Heart left ventricle (tissue), 16 donors: ENCODE results near the gene INO80. TPM values are rescaled to one million over a fixed set of nuclear protein-coding genes. Genes with fewer than 3 reads are reported as not detected.

Source experiments
- ATAC-seq, 4 donors: fragments of 200-7000 bp; cut with Tn5 transposase; one replicate each; pipeline ENCODE4 v1.9.1; 2020 to 2022; ENCODE audit warnings: moderate library complexity in 4 of 4, mild to moderate bottlenecking in 3 of 4, moderate number of reproducible peaks in 1 of 4
- DNase-seq, 5 donors: peaks; one replicate each; pipeline ENCODE4 v3.0.0-alpha.2; 2020
- H3K27ac ChIP-seq, 12 donors: fragments of 200-600 bp; sonication (generic) in 4 of 12; one replicate each; pipeline versions ENCODE4 v1.5.0 to v1.8.0; 2016 to 2022; ENCODE audit warnings: mild to moderate bottlenecking in 2 of 12
- H3K27me3 ChIP-seq, 9 donors: fragments of 200-600 bp; sonication (generic) in 2 of 9; one replicate each; pipeline versions ENCODE4 v1.5.1 to v1.8.0; 2016 to 2022; ENCODE audit warnings: mild to moderate bottlenecking in 3 of 9
- H3K36me3 ChIP-seq, 9 donors: fragments of 200-600 bp; sonication (generic) in 2 of 9; one replicate each; pipeline versions ENCODE4 v1.5.0 to v1.8.0; 2018 to 2022; ENCODE audit warnings: mild to moderate bottlenecking in 2 of 9
- H3K4me1 ChIP-seq, 12 donors: fragments of 200-600 bp; sonication (generic) in 4 of 12; one replicate each; pipeline versions ENCODE4 v1.5.0 to v1.8.0; 2016 to 2022; ENCODE audit warnings: mild to moderate bottlenecking in 3 of 12
- H3K4me3 ChIP-seq, 12 donors: fragments of 200-600 bp; sonication (generic) in 4 of 12; one replicate each; pipeline versions ENCODE4 v1.5.0 to v1.8.0; 2017 to 2022; ENCODE audit warnings: mild to moderate bottlenecking in 9 of 12, moderate library complexity in 4 of 12
- H3K9me3 ChIP-seq, 12 donors: fragments of 200-600 bp; sonication (generic) in 4 of 12; one replicate each; pipeline versions ENCODE4 v1.5.0 to v1.8.0; 2016 to 2022; ENCODE audit warnings: mild to moderate bottlenecking in 1 of 12
- POLR2A ChIP-seq, 2 donors: fragments of 450-650 bp; IDR thresholded peaks; one replicate each; pipeline ENCODE4 v1.6.1; 2017; ENCODE audit warnings: antibody characterized with exemption in 2 of 2, mild to moderate bottlenecking in 2 of 2, moderate library complexity in 2 of 2
- WGBS, 4 donors: extraction: QIAGEN DNeasy Blood & Tissue Kit in 2 of 4; methylation state at CpG; one replicate each; pipeline versions ENCODE4 v1.1.5 to v1.1.7; 2013 to 2018; 5-methylcytosine and 5-hydroxymethylcytosine counted together
- intact Hi-C, 10 donors: fragments of 100-400 bp; cut with DNase I; formaldehyde crosslinking; loops; one replicate each; pipeline versions ENCODE4 v1.11.1 to v1.14.2; 2022
- polyA plus RNA-seq, 2 donors: library from polyadenylated mRNA; stranded (reverse); fragments of 200-250 nt; gene quantifications; one replicate each; pipeline ENCODE4 v1.2.3, GENCODE V29; 2013
- total RNA-seq, 9 donors: library from RNA; depleted of rRNA in 2 of 9; stranded (reverse); fragments of >200 nt in 2 of 9; fragmentation: NEBNext Ultra II Directional in 3 of 9; extraction: Animal tissue kit (Norgen Biotek cat#: 25700) in 3 of 9; gene quantifications; one replicate each; pipeline versions ENCODE4 v1.1.0 to v1.2.4, GENCODE V29; 2016 to 2023
- TF ChIP-seq, protein P1 (sequence below), 12 donors: fragments of 200-600 bp; sonication (generic) in 4 of 12; IDR thresholded peaks; one replicate each; pipeline versions ENCODE4 v1.5.0 to v1.8.0; 2018 to 2022; ENCODE audit warnings: antibody characterized with exemption in 12 of 12, mild to moderate bottlenecking in 5 of 12
- donor health status: ischemic (EF 13 %, LVEDD 7.1; RV severe dilation, severe dysfunction).
- donor health status: healthy with polysubstance abuse.
- donor health status: DM: no; HTN: yes; CAD: no.
- donor health status: DM: no; HTN: no; CAD: no.
- donor health status: ischemic (EF 25% LVEDD 6.9; RV normal size, moderate dysfunction).
- donor health status: ischemic (EF 25% LVEDD 5.7; RV mildly dilated, moderate dysfunction).
- donor health status: healthy.
- donor health status: DM: yes; HTN: yes; CAD: no.
- donor health status: ischemic (EF 35%, LVEDD 5.7; RV mildly dilated, moderate dysfunction).
- donor health status: nonischemic (EF 11% LVEDD 7.7; RV severe dilation, severe dysfunction).
- donor health status: DM: yes; HTN: yes; CAD: no.
- donor health status: PGD.
- donor health status: ischemic (EF 29% LVEDD 5.4; RV normal size, mild dysfunction).
- donor health status: nonischemic (EF 23%, LVEDD 6.1; RV moderate dilation, normal function).

Gene INO80
- total and polyA plus RNA-seq, 11 donors: 4.7 to 20.9 (median 12.6) TPM

DNA sequence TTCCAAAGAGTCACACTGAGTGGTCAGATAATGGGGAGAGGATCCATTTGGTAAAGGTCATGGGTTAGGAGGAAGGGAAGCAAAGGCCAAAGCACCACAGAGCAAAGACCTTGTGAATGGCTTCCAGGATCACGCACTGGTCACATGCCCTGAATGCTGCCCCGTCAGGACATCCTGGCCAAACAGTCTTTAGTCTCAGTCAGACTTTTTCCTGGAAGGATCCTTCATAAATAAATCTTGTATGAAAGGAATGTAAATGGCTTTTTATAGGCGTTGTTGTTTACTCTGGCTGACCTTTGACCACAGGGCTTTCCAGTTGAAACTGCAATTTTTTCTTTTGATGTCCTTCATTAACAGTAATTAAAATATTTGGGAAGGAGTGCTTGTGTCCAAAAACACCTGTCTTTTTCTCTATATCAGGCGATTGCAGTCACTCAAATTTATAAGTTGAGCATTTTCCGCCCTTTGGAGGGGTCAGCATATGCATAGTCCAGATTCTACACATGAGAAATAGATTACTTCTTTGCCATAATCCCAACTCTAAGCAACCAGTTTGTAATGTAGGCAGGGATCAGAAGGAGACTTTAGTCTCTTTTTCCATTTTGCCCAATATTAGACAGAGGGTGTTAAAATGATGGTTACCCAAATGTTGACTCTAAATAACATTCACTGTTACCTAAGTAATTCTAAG, 114.4 kb downstream of the INO80 start:
- no peak for ATAC-seq
- H3K27me3 ChIP-seq: no peaks in the 10 kb centered on the region
- peaks cover 0 to 14% (median 3%) of the 10 kb centered on the region in 12 donors for H3K4me1 ChIP-seq
- no peaks in the 10 kb centered on the region for H3K9me3 ChIP-seq
- H3K36me3 ChIP-seq: peaks cover 0 to 85% (median 53%) of the 10 kb centered on the region in 9 donors
- 73 to 83% (median 75%) methylated on average over 5 of the region's 5 CpGs for WGBS, 4 donors
- intact Hi-C loops: no loop called here
- no peak overlapping the region for H3K27ac ChIP-seq
- DNase-seq: no peak
- no peak for TF ChIP-seq POLR2A (IDR thresholded peaks at IDR 0.05)
- TF ChIP-seq, protein P1, sequence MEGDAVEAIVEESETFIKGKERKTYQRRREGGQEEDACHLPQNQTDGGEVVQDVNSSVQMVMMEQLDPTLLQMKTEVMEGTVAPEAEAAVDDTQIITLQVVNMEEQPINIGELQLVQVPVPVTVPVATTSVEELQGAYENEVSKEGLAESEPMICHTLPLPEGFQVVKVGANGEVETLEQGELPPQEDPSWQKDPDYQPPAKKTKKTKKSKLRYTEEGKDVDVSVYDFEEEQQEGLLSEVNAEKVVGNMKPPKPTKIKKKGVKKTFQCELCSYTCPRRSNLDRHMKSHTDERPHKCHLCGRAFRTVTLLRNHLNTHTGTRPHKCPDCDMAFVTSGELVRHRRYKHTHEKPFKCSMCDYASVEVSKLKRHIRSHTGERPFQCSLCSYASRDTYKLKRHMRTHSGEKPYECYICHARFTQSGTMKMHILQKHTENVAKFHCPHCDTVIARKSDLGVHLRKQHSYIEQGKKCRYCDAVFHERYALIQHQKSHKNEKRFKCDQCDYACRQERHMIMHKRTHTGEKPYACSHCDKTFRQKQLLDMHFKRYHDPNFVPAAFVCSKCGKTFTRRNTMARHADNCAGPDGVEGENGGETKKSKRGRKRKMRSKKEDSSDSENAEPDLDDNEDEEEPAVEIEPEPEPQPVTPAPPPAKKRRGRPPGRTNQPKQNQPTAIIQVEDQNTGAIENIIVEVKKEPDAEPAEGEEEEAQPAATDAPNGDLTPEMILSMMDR (IDR thresholded peaks at IDR 0.05): no peak
- H3K4me3 ChIP-seq: no peak overlapping the region

DNA sequence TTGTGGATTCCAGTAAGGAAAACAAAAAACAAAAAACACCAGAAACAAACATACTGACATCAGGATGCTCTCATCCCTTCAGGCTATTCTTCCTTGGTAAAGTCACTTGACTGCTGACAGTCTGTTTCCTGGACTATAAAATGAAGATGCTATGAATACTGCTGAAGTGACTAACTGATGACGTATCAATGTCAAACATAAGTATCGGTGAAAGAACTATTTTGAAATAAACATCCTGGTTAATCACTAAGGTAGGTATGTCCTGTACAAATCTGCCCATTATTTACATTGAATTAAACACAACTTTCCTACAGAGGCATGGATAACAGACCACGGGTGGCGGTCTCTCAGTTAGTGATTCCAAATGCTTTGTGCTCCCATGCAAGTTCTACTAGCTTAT, 116.9 kb downstream of the INO80 start:
- Histone ChIP-seq H3K36me3 (peaks cover 0 to 93% (median 62%) of the 10 kb centered on the region in 9 donors), H3K27me3 (no peaks in the 10 kb centered on the region), H3K27ac (no peak overlapping the region), H3K9me3 (no peaks in the 10 kb centered on the region), H3K4me3 (no peak overlapping the region), H3K4me1 (peaks cover 0 to 7% (median 0%) of the 10 kb centered on the region in 12 donors)
- TF ChIP-seq, protein P1 (IDR thresholded peaks at IDR 0.05): no peak
- no peak for TF ChIP-seq POLR2A (IDR thresholded peaks at IDR 0.05)
- 96 to 99% (median 98%) methylated on average over 4 of the region's 4 CpGs for WGBS, 4 donors
- intact Hi-C loops: no loop called here
- ATAC-seq (no peak), DNase-seq (no peak)

DNA sequence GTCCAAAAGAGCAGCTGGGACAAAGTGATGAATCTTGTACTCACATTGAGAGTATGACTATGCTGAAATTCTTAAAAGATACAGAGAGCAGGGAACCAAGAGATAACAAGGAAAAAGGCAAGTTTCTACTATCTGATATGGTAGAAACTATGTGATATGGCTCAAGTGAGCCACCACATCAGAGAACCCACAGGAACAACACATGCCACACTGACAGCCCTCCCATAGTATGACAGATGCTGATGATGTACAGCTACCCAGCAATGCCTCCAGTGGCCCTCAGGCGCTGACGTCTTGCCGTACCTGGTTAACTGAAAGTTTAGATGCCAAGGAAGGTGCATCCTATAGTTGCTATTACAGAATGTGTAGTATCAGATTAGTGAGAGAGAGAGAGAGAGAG, 120.4 kb downstream of the INO80 start:
- intact Hi-C loops: no loop called here

DNA sequence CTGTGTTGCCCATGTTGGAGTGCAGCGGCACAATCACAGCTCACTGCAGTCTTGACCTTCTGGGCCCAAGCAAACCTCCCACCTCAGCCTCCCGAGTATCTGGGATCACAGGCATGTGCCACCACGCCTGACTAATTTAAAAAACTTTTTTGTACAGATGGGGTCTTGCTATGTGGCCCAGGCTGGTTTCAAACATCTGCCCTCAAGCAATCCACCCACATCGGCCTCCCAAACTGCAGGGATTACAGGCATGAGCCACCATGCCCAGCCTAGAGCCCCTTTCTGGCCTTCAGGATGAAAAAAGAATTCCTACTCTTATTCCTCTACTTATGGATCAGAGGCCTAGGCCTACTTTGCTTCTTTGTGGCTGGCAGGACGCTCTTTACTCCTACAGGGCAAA, 123.3 kb downstream of the INO80 start:
- Histone ChIP-seq H3K4me1 (peaks cover 0 to 4% (median 0%) of the 10 kb centered on the region in 12 donors), H3K27ac (no peak overlapping the region), H3K4me3 (no peak overlapping the region), H3K9me3 (no peaks in the 10 kb centered on the region), H3K27me3 (no peaks in the 10 kb centered on the region), H3K36me3 (peaks cover 0 to 85% (median 68%) of the 10 kb centered on the region in 9 donors)
- WGBS, 4 donors: 91 to 96% (median 92%) methylated on average over 5 of the region's 5 CpGs
- intact Hi-C loops: no loop called here
- TF ChIP-seq POLR2A (IDR thresholded peaks at IDR 0.05): no peak
- TF ChIP-seq, protein P1 (IDR thresholded peaks at IDR 0.05): no peak
- DNase-seq: no peak
- no peak for ATAC-seq

More for the DNA sequence above, 120.4 kb downstream of the INO80 start:
- DNase-seq: no peak
- Histone ChIP-seq H3K36me3 (peaks cover 0 to 93% (median 81%) of the 10 kb centered on the region in 9 donors), H3K27me3 (no peaks in the 10 kb centered on the region), H3K4me3 (no peak overlapping the region), H3K27ac (no peak overlapping the region), H3K9me3 (no peaks in the 10 kb centered on the region), H3K4me1 (peaks cover 0 to 4% (median 0%) of the 10 kb centered on the region in 12 donors)
- no peak for ATAC-seq
- TF ChIP-seq, protein P1 (IDR thresholded peaks at IDR 0.05): no peak
- no peak for TF ChIP-seq POLR2A (IDR thresholded peaks at IDR 0.05)
- 85 to 97% (median 94%) methylated on average over 3 of the region's 3 CpGs for WGBS, 4 donors
